Astrocyte (in vitro differentiated cells and primary cell): ENCODE results near the gene STUM. TPM values are rescaled to one million over a fixed set of nuclear protein-coding genes. Genes with fewer than 3 reads are reported as not detected.

Experiments
- DNase-seq: peaks from one replicate; pipeline ENCODE4 v3.0.0-alpha.2; 2010; ENCODE audit warnings: low read depth
- FAIRE-seq: peaks from 2 replicates; lab custom pipeline; 2011; peaks lifted over from hg19 to GRCh38; lab: Jason Lieb, UNC
- H2AFZ ChIP-seq: 2 replicates; pipeline ENCODE4 v1.6.0; 2012; ENCODE audit warnings: low read depth, low read length, inconsistent platforms
- H3K27ac ChIP-seq: 2 replicates; pipeline ENCODE4 v1.5.1; 2011; ENCODE audit warnings: low read depth, low read length, inconsistent platforms
- H3K27me3 ChIP-seq: 2 replicates; pipeline ENCODE4 v1.6.0; 2011; ENCODE audit warnings: low read length, inconsistent platforms; ENCODE audit not compliant: insufficient read depth
- H3K36me3 ChIP-seq: 2 replicates; pipeline ENCODE4 v1.5.1; 2011; ENCODE audit warnings: low read length, inconsistent platforms; ENCODE audit not compliant: insufficient read depth
- H3K4me1 ChIP-seq: 2 replicates; pipeline ENCODE4 v1.5.1; 2011; ENCODE audit warnings: low read length, inconsistent platforms; ENCODE audit not compliant: insufficient read depth
- H3K4me2 ChIP-seq: 2 replicates; pipeline ENCODE4 v1.6.0; 2012; ENCODE audit warnings: low read length, inconsistent platforms
- H3K4me3 ChIP-seq: 2 replicates; pipeline ENCODE4 v1.5.1; 2011; ENCODE audit warnings: low read depth, mild to moderate bottlenecking, low read length, inconsistent platforms; ENCODE audit not compliant: insufficient read depth
- H3K79me2 ChIP-seq: 2 replicates; pipeline ENCODE4 v1.6.0; 2012; ENCODE audit warnings: mild to moderate bottlenecking, low read length, inconsistent platforms; ENCODE audit not compliant: insufficient read depth
- H3K9ac ChIP-seq: 2 replicates; pipeline ENCODE4 v1.6.0; 2012; ENCODE audit warnings: mild to moderate bottlenecking, low read length, inconsistent platforms
- H3K9me3 ChIP-seq: 2 replicates; pipeline ENCODE4 v1.5.1; 2012; ENCODE audit warnings: low read depth, mild to moderate bottlenecking, low read length, inconsistent platforms; ENCODE audit not compliant: insufficient read depth
- H4K20me1 ChIP-seq: 2 replicates; pipeline ENCODE4 v1.6.0; 2012; ENCODE audit warnings: low read length, inconsistent platforms; ENCODE audit not compliant: insufficient read depth
- H3K27ac Mint-ChIP-seq: one replicate; pipeline ENCODE4 v1.8.0; 2021; ENCODE audit warnings: mild to moderate bottlenecking, mixed read lengths; ENCODE audit not compliant: unreplicated experiment
- H3K27me3 Mint-ChIP-seq: one replicate; pipeline ENCODE4 v1.8.0; 2021; ENCODE audit warnings: low read depth, mixed read lengths; ENCODE audit not compliant: unreplicated experiment
- H3K36me3 Mint-ChIP-seq: one replicate; pipeline ENCODE4 v1.8.0; 2021; ENCODE audit warnings: low read depth, mixed read lengths; ENCODE audit not compliant: unreplicated experiment
- H3K4me1 Mint-ChIP-seq: one replicate; pipeline ENCODE4 v1.8.0; 2021; ENCODE audit warnings: low read depth, mixed read lengths; ENCODE audit not compliant: unreplicated experiment
- H3K4me3 Mint-ChIP-seq: one replicate; pipeline ENCODE4 v1.8.0; 2021; ENCODE audit warnings: mild to moderate bottlenecking, moderate library complexity, mixed read lengths; ENCODE audit not compliant: unreplicated experiment
- H3K9me3 Mint-ChIP-seq: one replicate; pipeline ENCODE4 v1.8.0; 2021; ENCODE audit warnings: mild to moderate bottlenecking, mixed read lengths; ENCODE audit not compliant: unreplicated experiment
- CTCF ChIP-seq: IDR thresholded peaks from 2 replicates; pipeline ENCODE4 v1.5.1; 2011; ENCODE audit warnings: low read depth, mild to moderate bottlenecking, inconsistent platforms, low read length, moderate library complexity; ENCODE audit not compliant: insufficient read depth
- EZH2 ChIP-seq: IDR thresholded peaks from 2 replicates; pipeline ENCODE4 v1.6.1; 2012; ENCODE audit warnings: mild to moderate bottlenecking, low read length, inconsistent platforms; ENCODE audit not compliant: insufficient read depth
- total RNA-seq: library from RNA; stranded (reverse); gene quantifications from 2 replicates; pipeline ENCODE4 v1.2.1, GENCODE V29; 2021

Gene STUM
- total RNA-seq, 1 donor from 2014 or later, result not detected

DNA sequence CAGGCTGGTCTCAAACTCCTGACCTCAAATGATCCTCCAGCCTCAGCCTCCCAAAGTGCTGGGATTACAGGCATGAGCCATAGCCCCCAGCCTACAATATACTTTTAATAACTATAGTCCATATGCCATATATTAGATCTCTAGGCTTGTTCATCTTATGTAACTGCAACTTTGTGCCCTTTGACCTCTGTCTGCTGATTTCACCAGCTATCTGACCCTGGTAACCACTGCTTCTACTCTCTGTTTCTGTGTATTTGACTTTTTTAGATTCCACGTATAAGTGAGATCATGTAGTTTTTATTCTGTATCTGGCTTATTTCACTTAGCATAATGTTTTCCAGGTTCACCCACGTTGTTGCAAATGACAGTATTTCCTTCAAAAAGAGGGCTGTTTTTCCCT is 25.5 kb downstream of the STUM start:
- peaks cover 38% of the 10 kb centered on the region for H3K27me3 Mint-ChIP-seq
- peaks cover 5% of the 10 kb centered on the region for H3K27me3 ChIP-seq
- no peak for DNase-seq
- peaks cover 3% of the 10 kb centered on the region for H3K36me3 Mint-ChIP-seq
- H3K9me3 Mint-ChIP-seq, result no peaks in the 10 kb centered on the region
- H3K4me3 ChIP-seq, result no peak overlapping the region
- no peak overlapping the region for H3K27ac ChIP-seq
- peaks cover 6% of the 10 kb centered on the region for H3K4me1 Mint-ChIP-seq
- H3K4me3 Mint-ChIP-seq, result no peak overlapping the region
- TF ChIP-seq CTCF (no peak), EZH2 (no peak)
- H3K27ac Mint-ChIP-seq, result no peak overlapping the region
- no peaks in the 10 kb centered on the region for H3K9me3 ChIP-seq
- H3K9ac ChIP-seq, result no peak overlapping the region
- H3K4me2 ChIP-seq, result no peak overlapping the region
- no peaks in the 10 kb centered on the region for H4K20me1 ChIP-seq
- no peaks in the 10 kb centered on the region for H3K4me1 ChIP-seq
- no peaks in the 10 kb centered on the region for H3K36me3 ChIP-seq
- no peaks in the 10 kb centered on the region for H3K79me2 ChIP-seq
- no peak overlapping the region for H2AFZ ChIP-seq
- no peak for FAIRE-seq

DNA sequence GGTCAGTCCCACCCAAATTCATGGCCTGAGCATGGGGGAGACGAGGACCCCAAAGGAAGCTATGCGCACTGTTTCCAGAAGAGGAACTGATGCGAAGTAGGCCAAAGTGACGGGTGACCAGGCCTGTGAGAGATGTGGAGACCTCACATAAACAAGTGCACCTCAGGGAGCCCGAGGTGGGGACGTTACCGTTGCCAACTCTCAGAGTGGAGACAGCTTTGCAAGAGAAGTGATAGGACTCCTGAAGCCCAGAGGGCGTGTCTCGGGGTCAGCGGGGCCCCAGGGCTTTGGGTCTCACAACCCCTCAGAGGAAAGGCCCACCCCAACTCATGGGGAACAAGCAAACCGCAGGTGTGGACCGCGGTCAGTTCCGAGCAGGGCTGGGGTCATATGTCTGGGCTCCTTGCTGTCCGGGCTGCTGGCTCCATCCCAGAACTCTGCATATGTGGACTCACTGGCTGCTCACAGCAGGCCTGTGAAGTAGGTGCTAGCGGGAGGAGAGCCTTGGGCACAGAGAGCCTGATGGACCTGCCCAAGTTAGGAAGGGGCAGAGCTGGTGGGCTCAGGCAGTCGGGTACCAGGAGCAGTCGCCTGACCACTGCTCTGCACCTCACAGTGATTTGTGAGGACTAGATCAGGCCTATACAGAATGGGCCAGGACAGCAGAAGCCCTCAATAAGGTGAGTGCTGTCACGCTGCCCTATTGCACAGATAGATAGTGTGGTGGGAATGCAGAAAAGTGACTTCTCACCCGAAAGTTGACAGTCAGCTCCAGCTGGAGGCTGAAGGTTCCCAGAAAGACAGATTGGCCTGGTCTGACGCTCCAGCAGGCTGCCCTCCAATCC is 26.2 kb downstream of the STUM start:
- peaks cover 3% of the 10 kb centered on the region for H3K36me3 Mint-ChIP-seq
- no peaks in the 10 kb centered on the region for H3K9me3 ChIP-seq
- H3K4me3 Mint-ChIP-seq, result no peak overlapping the region
- FAIRE-seq (no peak), DNase-seq (no peak)
- H3K9me3 Mint-ChIP-seq, result no peaks in the 10 kb centered on the region
- H3K27me3 Mint-ChIP-seq, result peaks cover 39% of the 10 kb centered on the region
- H3K36me3 ChIP-seq, result no peaks in the 10 kb centered on the region
- no peaks in the 10 kb centered on the region for H3K4me1 ChIP-seq
- no peaks in the 10 kb centered on the region for H4K20me1 ChIP-seq
- H3K79me2 ChIP-seq, result no peaks in the 10 kb centered on the region
- H3K4me2 ChIP-seq, result no peak overlapping the region
- peaks cover 6% of the 10 kb centered on the region for H3K4me1 Mint-ChIP-seq
- TF ChIP-seq EZH2 (no peak), CTCF (no peak)
- no peak overlapping the region for H3K4me3 ChIP-seq
- H3K27ac Mint-ChIP-seq, result no peak overlapping the region
- H3K9ac ChIP-seq, result no peak overlapping the region
- H3K27ac ChIP-seq, result no peak overlapping the region
- no peak overlapping the region for H2AFZ ChIP-seq
- peaks cover 5% of the 10 kb centered on the region for H3K27me3 ChIP-seq

- peaks cover 7% of the 10 kb centered on the region for H3K36me3 Mint-ChIP-seq
- Histone ChIP-seq H4K20me1 (no peaks in the 10 kb centered on the region), H3K27ac (no peak overlapping the region), H3K4me2 (no peak overlapping the region), H3K9me3 (no peaks in the 10 kb centered on the region), H3K4me1 (no peaks in the 10 kb centered on the region), H3K4me3 (no peak overlapping the region), H3K9ac (no peak overlapping the region), H3K36me3 (no peaks in the 10 kb centered on the region), H2AFZ (no peak overlapping the region), H3K27me3 (peaks cover 5% of the 10 kb centered on the region), H3K79me2 (no peaks in the 10 kb centered on the region)
- H3K4me3 Mint-ChIP-seq, result no peak overlapping the region
- H3K9me3 Mint-ChIP-seq, result no peaks in the 10 kb centered on the region
- FAIRE-seq, result no peak
- no peak for DNase-seq
- no peak overlapping the region for H3K27ac Mint-ChIP-seq
- peaks cover 38% of the 10 kb centered on the region for H3K27me3 Mint-ChIP-seq
- no peak for TF ChIP-seq CTCF
- H3K4me1 Mint-ChIP-seq, result peaks cover 6% of the 10 kb centered on the region
Observed at GRCh38 chr1:226575436-226575720, 26.8 kb downstream of the STUM start.
